NCI-H2029 (cell line): ENCODE measurements around the gene GPR132.
"Not testable (repeated sequence)": the region's sequence is repeated elsewhere in the genome, so short reads cannot be mapped to it uniquely, and the experiment has no call there.

Experiments used
- DNase-seq: peaks from one replicate; lab custom pipeline; 2025; lab: John Stamatoyannopoulos, UW

The GPR132 gene

GRCh38 chr14:105065280-105066228, at the start of gene GPR132:
TSS of gene GPR132 (minus strand) at chr14:105065430. CDS start at chr14:105055420, 10,010 bp downstream.
- no peak for DNase-seq

- DNase-seq: not testable (repeated sequence)
Observed at GRCh38 chr14:105109243-105109642, 44.0 kb upstream of the GPR132 start.

GRCh38 chr14:105108516-105108864, 43.3 kb upstream of the GPR132 start:
- DNase-seq: no peak

- DNase-seq: no peak
Observed at GRCh38 chr14:105107781-105108515, 42.7 kb upstream of the GPR132 start.

- DNase-seq: no peak
Observed at GRCh38 chr14:105107351-105107750, 42.1 kb upstream of the GPR132 start.

GRCh38 chr14:105105158-105105557, 39.9 kb upstream of the GPR132 start:
- no peak for DNase-seq

GRCh38 chr14:105102893-105103292, 37.7 kb upstream of the GPR132 start:
- DNase-seq: no peak

- DNase-seq: no peak
Observed at GRCh38 chr14:105102361-105102870, 37.2 kb upstream of the GPR132 start.

- DNase-seq: no peak
Observed at GRCh38 chr14:105100910-105101309, 35.7 kb upstream of the GPR132 start.

GRCh38 chr14:105099778-105100177, 34.5 kb upstream of the GPR132 start:
- DNase-seq: no peak

GRCh38 chr14:105098316-105098715, 33.1 kb upstream of the GPR132 start:
- no peak for DNase-seq

GRCh38 chr14:105097794-105098127, 32.5 kb upstream of the GPR132 start:
- no peak for DNase-seq

- DNase-seq: no peak
Observed at GRCh38 chr14:105096206-105096875, 31.1 kb upstream of the GPR132 start.

GRCh38 chr14:105095236-105095805, 30.1 kb upstream of the GPR132 start:
- DNase-seq: no peak

GRCh38 chr14:105094193-105094907, 29.1 kb upstream of the GPR132 start:
- DNase-seq: no peak

- DNase-seq: no peak
Observed at GRCh38 chr14:105093431-105094192, 28.4 kb upstream of the GPR132 start.

- DNase-seq: no peak
Observed at GRCh38 chr14:105093038-105093430, 27.8 kb upstream of the GPR132 start.

GRCh38 chr14:105092171-105093037, 27.2 kb upstream of the GPR132 start:
- no peak for DNase-seq

GRCh38 chr14:105091517-105092170, 26.4 kb upstream of the GPR132 start:
- DNase-seq: no peak
